ENCODE measurements around the gene PKN1.
A peak's percentile ranks its signal among the peaks of the same experiment; 100 is the strongest.
"Not testable (repeated sequence)": the region's sequence is repeated elsewhere in the genome, so short reads cannot be mapped to it uniquely, and the experiment has no call there.

PKN1 gene

DNA sequence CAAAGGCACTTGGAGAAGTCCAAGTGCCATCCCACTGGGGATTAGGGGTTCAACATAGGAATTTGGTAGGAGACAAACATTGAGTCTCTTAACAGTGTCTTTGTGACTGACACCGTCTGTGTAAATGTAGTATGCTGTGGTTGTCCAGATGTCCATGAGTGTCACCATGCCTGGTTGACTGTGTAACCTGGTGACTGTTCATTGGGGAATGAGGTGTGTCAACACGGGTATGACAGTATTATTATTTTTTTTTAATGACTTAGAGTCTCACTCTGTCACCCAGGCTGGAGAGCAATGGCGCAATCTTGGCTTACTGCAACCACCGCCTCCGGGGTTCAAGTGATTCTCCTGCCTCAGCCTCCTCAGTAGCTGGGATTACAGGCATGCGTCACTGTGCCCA is 16.2 kb downstream of the PKN1 start:
- TF ChIP-seq, protein P1, sequence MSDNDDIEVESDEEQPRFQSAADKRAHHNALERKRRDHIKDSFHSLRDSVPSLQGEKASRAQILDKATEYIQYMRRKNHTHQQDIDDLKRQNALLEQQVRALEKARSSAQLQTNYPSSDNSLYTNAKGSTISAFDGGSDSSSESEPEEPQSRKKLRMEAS (IDR thresholded peaks at IDR 0.05; ENCODE audit: low read depth, low read length): no peak
- TF ChIP-seq POLR2A (IDR thresholded peaks at IDR 0.05; ENCODE audit: extremely low read depth, insufficient read length) (no peak), MYC (IDR thresholded peaks at IDR 0.05; ENCODE audit: low read depth, low read length) (no peak)
- TF ChIP-seq, protein P2, sequence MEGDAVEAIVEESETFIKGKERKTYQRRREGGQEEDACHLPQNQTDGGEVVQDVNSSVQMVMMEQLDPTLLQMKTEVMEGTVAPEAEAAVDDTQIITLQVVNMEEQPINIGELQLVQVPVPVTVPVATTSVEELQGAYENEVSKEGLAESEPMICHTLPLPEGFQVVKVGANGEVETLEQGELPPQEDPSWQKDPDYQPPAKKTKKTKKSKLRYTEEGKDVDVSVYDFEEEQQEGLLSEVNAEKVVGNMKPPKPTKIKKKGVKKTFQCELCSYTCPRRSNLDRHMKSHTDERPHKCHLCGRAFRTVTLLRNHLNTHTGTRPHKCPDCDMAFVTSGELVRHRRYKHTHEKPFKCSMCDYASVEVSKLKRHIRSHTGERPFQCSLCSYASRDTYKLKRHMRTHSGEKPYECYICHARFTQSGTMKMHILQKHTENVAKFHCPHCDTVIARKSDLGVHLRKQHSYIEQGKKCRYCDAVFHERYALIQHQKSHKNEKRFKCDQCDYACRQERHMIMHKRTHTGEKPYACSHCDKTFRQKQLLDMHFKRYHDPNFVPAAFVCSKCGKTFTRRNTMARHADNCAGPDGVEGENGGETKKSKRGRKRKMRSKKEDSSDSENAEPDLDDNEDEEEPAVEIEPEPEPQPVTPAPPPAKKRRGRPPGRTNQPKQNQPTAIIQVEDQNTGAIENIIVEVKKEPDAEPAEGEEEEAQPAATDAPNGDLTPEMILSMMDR (IDR thresholded peaks at IDR 0.05; ENCODE audit: low read depth, low read length): no peak
- no peak for DNase-seq (ENCODE audit: low read depth)
- no peak overlapping the region for H3K4me3 ChIP-seq (ENCODE audit: low read depth, low read length)

DNA sequence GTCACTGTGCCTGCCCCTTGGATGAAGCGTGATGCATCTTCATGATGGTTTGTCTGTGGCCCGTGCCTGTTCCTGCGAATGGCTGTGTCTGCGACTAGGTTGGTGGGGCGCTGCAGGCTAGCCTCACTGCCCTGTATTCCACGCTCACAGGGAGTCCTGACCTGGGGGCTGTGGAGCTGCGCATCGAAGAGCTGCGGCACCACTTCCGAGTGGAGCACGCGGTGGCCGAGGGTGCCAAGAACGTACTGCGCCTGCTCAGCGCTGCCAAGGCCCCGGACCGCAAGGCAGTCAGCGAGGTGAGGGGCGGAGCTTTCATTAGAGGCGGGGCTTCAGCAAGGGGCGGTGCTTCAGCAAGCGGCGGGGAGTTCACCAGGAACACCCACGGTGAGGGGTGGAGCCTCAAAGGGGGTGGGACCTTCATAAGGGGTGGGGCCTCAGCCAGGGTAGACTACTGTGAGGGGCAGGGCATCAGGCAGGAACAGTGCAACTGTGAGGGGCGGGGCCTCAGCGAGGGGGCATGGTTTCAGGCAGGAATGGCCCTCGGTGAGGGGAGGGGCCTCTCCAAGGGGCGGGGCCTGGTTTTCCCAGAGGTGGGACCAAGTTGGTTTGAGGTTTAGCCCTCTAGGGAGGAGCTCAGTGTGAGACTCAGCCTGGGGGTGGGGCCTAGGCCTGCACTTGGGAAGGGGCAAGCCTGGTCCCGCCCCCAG is 17.2 kb downstream of the PKN1 start:
- no peak overlapping the region for H3K4me3 ChIP-seq (ENCODE audit: low read depth, low read length)
- peak; percentile 70 for DNase-seq (ENCODE audit: low read depth)
- TF ChIP-seq, protein P1 (IDR thresholded peaks at IDR 0.05; ENCODE audit: low read depth, low read length): no peak
- no peak for TF ChIP-seq POLR2A (IDR thresholded peaks at IDR 0.05; ENCODE audit: extremely low read depth, insufficient read length)
- TF ChIP-seq, protein P2 (IDR thresholded peaks at IDR 0.05; ENCODE audit: low read depth, low read length): no peak
- no peak for TF ChIP-seq MYC (IDR thresholded peaks at IDR 0.05; ENCODE audit: low read depth, low read length)

DNA sequence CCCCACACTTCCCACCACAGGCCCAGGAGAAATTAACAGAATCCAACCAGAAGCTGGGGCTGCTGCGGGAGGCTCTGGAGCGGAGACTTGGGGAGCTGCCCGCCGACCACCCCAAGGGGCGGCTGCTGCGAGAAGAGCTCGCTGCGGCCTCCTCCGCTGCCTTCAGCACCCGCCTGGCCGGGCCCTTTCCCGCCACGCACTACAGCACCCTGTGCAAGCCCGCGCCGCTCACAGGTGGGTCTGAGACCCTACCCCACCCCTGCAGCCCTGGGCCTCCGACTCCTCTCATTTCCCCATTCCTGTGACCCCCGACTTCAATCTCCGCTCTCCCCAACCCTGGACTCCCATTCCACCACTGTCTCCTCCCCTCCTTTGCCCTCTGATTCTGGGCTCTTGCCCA is 17.8 kb downstream of the PKN1 start:
- no peak for DNase-seq (ENCODE audit: low read depth)
- no peak overlapping the region for H3K4me3 ChIP-seq (ENCODE audit: low read depth, low read length)
- TF ChIP-seq, protein P2 (IDR thresholded peaks at IDR 0.05; ENCODE audit: low read depth, low read length): no peak
- TF ChIP-seq POLR2A (IDR thresholded peaks at IDR 0.05; ENCODE audit: extremely low read depth, insufficient read length) (no peak), MYC (IDR thresholded peaks at IDR 0.05; ENCODE audit: low read depth, low read length) (no peak)
- TF ChIP-seq, protein P1 (IDR thresholded peaks at IDR 0.05; ENCODE audit: low read depth, low read length): no peak

DNA sequence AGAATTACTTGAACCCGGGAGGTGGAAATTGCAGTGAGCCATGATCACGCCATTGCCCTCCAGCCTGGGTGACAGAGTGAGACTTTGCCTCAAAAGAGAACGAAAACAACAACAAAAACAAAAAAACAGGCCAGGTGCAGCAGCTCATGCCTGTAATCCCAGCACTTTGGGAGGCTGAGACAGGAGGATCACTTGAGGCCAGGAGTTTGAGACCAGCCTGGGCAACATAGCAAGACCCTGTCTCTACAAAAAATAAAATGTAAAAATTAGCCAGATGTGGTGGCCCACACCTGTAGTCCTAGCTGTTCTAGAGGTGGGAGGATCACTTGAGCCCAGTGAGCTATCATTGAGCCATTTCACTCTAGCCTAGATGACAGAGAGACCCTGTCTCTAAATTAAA is 19.2 kb downstream of the PKN1 start:
- H3K4me3 ChIP-seq (ENCODE audit: low read depth, low read length); DNase-seq (ENCODE audit: low read depth): not testable (repeated sequence)

DNA sequence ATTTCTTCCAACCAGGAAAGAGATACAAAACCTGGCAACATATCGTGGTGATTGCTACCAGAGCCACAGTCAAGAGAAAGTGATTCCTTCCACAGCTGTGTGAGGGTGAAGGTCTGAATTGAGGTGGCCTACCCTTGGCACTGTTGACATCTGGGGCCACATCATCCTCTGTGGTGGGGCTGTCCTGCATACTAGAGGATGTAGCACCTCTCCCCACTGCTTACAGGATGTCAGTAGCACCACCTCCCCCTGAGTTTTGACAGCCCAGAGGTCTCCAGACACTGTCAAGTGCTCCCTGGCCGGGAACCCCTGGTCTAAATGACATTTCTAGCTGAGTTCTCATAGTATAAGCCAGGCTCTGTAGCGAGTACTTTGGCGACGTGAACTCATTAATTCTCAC is 26.6 kb downstream of the PKN1 start:
- no peak overlapping the region for H3K4me3 ChIP-seq (ENCODE audit: low read depth, low read length)
- TF ChIP-seq, protein P1 (IDR thresholded peaks at IDR 0.05; ENCODE audit: low read depth, low read length): no peak
- TF ChIP-seq POLR2A (IDR thresholded peaks at IDR 0.05; ENCODE audit: extremely low read depth, insufficient read length) (no peak), MYC (IDR thresholded peaks at IDR 0.05; ENCODE audit: low read depth, low read length) (no peak)
- TF ChIP-seq, protein P2 (IDR thresholded peaks at IDR 0.05; ENCODE audit: low read depth, low read length): no peak
- no peak for DNase-seq (ENCODE audit: low read depth)

DNA sequence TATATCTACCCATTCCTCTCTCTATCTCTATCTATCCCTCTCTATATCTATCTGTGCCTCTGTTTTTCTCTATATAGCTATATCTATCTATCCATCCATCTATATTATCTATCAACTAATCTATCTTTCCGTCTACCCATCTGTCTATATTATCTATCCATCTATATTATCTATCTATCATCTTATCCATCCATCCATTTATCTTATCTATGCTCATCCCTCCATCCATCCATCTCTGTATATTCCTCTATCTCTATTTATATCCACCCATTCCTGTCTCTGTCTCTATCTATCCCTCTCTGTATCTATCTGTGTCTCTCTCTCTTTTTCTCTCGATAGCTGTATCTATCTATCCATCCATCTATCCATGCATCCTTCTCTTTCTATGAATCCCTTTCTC is 27.8 kb downstream of the PKN1 start:
- TF ChIP-seq MYC (IDR thresholded peaks at IDR 0.05; ENCODE audit: low read depth, low read length): no peak
- TF ChIP-seq, protein P2 (IDR thresholded peaks at IDR 0.05; ENCODE audit: low read depth, low read length): no peak
- TF ChIP-seq, protein P1 (IDR thresholded peaks at IDR 0.05; ENCODE audit: low read depth, low read length): no peak
- TF ChIP-seq POLR2A (IDR thresholded peaks at IDR 0.05; ENCODE audit: extremely low read depth, insufficient read length): no peak
- DNase-seq (ENCODE audit: low read depth): no peak
- H3K4me3 ChIP-seq (ENCODE audit: low read depth, low read length): no peak overlapping the region

DNA sequence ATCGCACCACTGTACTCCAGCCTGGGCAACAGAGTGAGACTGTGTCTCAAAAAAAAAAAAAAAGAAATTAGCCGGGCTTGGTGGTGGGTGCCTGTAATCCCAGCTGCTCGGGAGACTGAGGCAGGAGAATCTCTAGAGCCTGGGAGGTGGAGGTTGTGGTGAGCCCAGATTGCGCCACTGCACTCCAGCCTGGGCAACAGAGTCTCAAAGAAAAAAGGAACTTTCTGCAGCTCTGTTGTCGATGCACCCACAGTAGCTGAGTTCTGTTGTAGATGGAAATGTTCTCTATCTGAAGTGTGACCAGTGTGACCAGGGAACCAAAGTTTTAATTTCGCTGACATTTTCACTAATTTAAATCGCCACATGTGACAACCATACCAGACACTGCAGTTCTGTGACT is 29.3 kb downstream of the PKN1 start:
- peak; percentile 54 for DNase-seq (ENCODE audit: low read depth)
- not testable (repeated sequence) for H3K4me3 ChIP-seq (ENCODE audit: low read depth, low read length)
